D721Med (cell line): ENCODE results near the gene PPM1H.

Source experiments
- DNase-seq: peaks from one replicate; pipeline ENCODE4 v3.0.0; 2011; ENCODE audit warnings: low spot score; ENCODE audit not compliant: insufficient read length
- FAIRE-seq: peaks from 2 replicates; lab custom pipeline; 2011; peaks lifted over from hg19 to GRCh38; lab: Jason Lieb, UNC
- TF ChIP-seq, protein P1 (sequence below): IDR thresholded peaks from 2 replicates; pipeline ENCODE4 v1.5.1; 2012; ENCODE audit warnings: mild to moderate bottlenecking, control low read depth; ENCODE audit not compliant: insufficient read depth; ENCODE audit errors: missing control alignments

PPM1H gene

DNA sequence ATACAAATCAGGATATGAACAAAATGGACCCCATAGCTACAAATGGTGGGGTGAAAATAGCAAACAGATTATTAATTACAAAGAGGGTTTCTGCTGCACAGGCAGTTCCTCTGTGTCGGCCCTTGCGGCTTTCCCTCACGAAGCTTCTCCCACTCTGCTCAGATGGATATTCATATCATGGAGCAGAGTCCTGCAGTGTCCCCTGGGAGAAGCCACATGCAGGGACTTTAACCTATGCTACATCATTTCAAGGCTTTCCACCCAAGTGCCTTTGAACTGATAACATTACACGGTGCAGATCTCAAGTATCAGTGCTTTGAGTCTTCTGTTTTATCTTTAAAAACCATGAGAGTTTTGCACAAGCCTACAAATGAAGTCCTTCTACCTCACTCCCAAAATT lies 229.1 kb downstream of the PPM1H start:
- FAIRE-seq, result no peak
- TF ChIP-seq, protein P1, sequence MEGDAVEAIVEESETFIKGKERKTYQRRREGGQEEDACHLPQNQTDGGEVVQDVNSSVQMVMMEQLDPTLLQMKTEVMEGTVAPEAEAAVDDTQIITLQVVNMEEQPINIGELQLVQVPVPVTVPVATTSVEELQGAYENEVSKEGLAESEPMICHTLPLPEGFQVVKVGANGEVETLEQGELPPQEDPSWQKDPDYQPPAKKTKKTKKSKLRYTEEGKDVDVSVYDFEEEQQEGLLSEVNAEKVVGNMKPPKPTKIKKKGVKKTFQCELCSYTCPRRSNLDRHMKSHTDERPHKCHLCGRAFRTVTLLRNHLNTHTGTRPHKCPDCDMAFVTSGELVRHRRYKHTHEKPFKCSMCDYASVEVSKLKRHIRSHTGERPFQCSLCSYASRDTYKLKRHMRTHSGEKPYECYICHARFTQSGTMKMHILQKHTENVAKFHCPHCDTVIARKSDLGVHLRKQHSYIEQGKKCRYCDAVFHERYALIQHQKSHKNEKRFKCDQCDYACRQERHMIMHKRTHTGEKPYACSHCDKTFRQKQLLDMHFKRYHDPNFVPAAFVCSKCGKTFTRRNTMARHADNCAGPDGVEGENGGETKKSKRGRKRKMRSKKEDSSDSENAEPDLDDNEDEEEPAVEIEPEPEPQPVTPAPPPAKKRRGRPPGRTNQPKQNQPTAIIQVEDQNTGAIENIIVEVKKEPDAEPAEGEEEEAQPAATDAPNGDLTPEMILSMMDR, result no peak

DNA sequence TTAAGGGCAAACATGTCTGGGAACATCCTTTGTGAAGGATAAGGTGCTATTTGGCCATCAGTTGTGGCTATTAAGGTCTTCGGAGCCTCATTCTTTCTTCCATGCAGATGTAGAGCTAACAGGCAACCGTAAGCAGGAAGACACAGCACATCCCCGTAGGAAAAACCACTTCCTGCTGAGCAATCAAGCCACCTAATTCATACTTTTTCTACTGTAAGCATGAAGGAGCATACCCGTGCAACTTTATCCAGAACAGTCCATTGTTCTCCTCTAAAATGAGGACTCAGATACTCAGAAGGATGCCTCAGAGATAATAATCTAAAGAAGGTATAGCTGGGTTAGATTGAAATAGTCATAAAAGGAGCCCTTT lies 232.0 kb downstream of the PPM1H start:
- TF ChIP-seq, protein P1, result no peak
- no peak for FAIRE-seq
- DNase-seq, result no peak

More for the DNA sequence above, 229.1 kb downstream of the PPM1H start:
- no peak for DNase-seq

- DNase-seq, result no peak
- TF ChIP-seq, protein P1, result no peak
- no peak for FAIRE-seq
These were observed 233.5 kb downstream of the PPM1H start for GRCh38 chr12:62701492-62701891.

GRCh38 chr12:62700091-62700880 lies 234.7 kb downstream of the PPM1H start:
- FAIRE-seq (no peak), DNase-seq (no peak)
- TF ChIP-seq, protein P1, result no peak

GRCh38 chr12:62698701-62699101 lies 236.2 kb downstream of the PPM1H start:
- TF ChIP-seq, protein P1, result no peak
- DNase-seq (no peak), FAIRE-seq (no peak)

DNA sequence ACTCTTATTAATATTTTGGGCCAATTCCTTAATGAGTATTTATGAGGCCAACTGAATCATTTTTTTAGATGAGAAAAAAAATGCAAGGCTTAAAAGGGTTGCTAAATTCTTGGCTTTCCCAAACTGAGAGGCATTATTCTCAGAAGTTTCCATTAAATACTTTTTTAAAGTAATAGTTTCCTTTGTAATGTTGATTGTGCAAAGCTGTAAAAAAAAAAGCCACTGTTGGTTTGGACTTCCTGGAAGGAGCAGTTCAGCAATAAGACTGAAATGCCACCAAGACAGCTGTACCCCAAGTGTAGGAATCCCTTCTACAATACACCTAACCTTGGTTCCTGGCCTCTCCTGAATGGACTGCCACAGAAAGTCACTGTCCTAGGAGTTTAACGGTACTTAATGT lies 237.1 kb downstream of the PPM1H start:
- TF ChIP-seq, protein P1, result no peak
- no peak for DNase-seq
- FAIRE-seq, result no peak

DNA sequence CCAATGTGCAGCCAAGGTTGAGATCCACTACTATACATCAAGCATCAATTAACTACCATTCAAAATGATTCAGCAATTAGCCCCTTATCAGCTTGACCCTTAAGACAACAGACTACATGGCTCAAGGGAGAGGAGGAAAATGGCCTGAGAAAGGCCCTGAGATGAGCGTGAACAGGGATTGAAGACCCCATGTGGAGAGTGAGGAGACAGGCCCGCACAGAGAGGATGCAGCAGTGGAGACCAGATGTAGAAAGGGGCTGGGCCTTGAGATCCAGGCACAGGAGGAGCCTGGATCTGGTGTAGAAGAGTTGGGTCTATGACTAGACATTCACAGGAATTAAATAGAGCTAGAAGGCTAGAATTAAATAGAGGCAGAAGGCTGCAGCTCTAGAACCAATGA lies 239.3 kb downstream of the PPM1H start:
- DNase-seq, result no peak
- no peak for FAIRE-seq
- TF ChIP-seq, protein P1, result no peak
